HEK293 (cell line): ENCODE results near the gene SLC34A2.

Experiments used
- CTCF ChIA-PET: fragments of 350-600 bp; formaldehyde crosslinking; extraction: SDS; loops from one replicate; lab custom pipeline; 2021; ENCODE audit warnings: antibody characterized with exemption; lab: Yijun Ruan, JAX
- POLR2A ChIA-PET: fragments of 300-600 bp; formaldehyde crosslinking; extraction: SDS; loops from one replicate; lab custom pipeline; 2020; ENCODE audit warnings: antibody characterized with exemption, inconsistent platforms; lab: Yijun Ruan, JAX
- H3K27ac ChIP-seq: fragments of 200-500 bp; sonication (Bioruptor generic); 2 replicates; pipeline ENCODE4 v1.5.1; 2014; ENCODE audit warnings: low read depth, low read length, control low read depth, inconsistent platforms; ENCODE audit errors: extremely low read depth
- H3K36me3 ChIP-seq, 2 experiments: fragments of 200-500 bp in 1 of 2; sonication (Bioruptor generic) in 1 of 2; 1 replicate in 1 of 2; 2 replicates in 1 of 2; pipeline ENCODE4 v1.5.1; 2014 to 2017; ENCODE audit warnings: inconsistent platforms in 2 of 2, low read length in 2 of 2; ENCODE audit not compliant: control insufficient read depth in 2 of 2, insufficient read depth in 1 of 2
- H3K4me1 ChIP-seq: fragments of 200-500 bp; sonication (Bioruptor generic); 2 replicates; pipeline ENCODE4 v1.5.1; 2014; ENCODE audit warnings: mild to moderate bottlenecking, low read length, inconsistent platforms; ENCODE audit not compliant: control insufficient read depth, insufficient read depth
- H3K4me3 ChIP-seq: 2 replicates; pipeline ENCODE4 v1.5.1; 2011; ENCODE audit warnings: low read depth, mild to moderate bottlenecking, control low read depth, low read length, moderate library complexity
- H3K9me3 ChIP-seq: fragments of 200-500 bp; sonication (Bioruptor generic); 2 replicates; pipeline ENCODE4 v1.5.1; 2014; ENCODE audit warnings: low read depth, low read length, inconsistent platforms; ENCODE audit not compliant: control insufficient read depth, insufficient read depth
- GLIS1 ChIP-seq: fragments of 450-650 bp; formaldehyde crosslinking; IDR thresholded peaks from 2 replicates; pipeline ENCODE4 v1.5.1; 2016; ENCODE audit warnings: missing biosample characterization, missing genetic modification characterization
- PRDM10 ChIP-seq: fragments of 450-650 bp; formaldehyde crosslinking; IDR thresholded peaks from 2 replicates; pipeline ENCODE4 v1.5.1; 2016; ENCODE audit warnings: missing biosample characterization, missing genetic modification characterization
- SP3 ChIP-seq: fragments of 450-650 bp; formaldehyde crosslinking; IDR thresholded peaks from 2 replicates; pipeline ENCODE4 v1.5.1; 2016; ENCODE audit warnings: missing biosample characterization, missing genetic modification characterization
- TCF7L2 ChIP-seq: IDR thresholded peaks from 2 replicates; pipeline ENCODE4 v1.6.1; 2011; ENCODE audit warnings: low read depth, mild to moderate bottlenecking, inconsistent platforms, low read length, moderate library complexity, borderline replicate concordance
- TRIM28 ChIP-seq: IDR thresholded peaks from 2 replicates; pipeline ENCODE4 v1.6.1; 2011; ENCODE audit warnings: low read length, control low read depth, borderline replicate concordance
- YY1 ChIP-seq: fragments of 450-650 bp; formaldehyde crosslinking; IDR thresholded peaks from 2 replicates; pipeline ENCODE4 v1.5.1; 2018; ENCODE audit warnings: missing biosample characterization, missing genetic modification characterization
- ZBTB20 ChIP-seq: fragments of 450-650 bp; formaldehyde crosslinking; IDR thresholded peaks from 2 replicates; pipeline ENCODE4 v1.5.1; 2016; ENCODE audit warnings: missing biosample characterization, missing genetic modification characterization
- ZBTB44 ChIP-seq: fragments of 450-650 bp; IDR thresholded peaks from 2 replicates; pipeline ENCODE4 v1.5.1; 2018; ENCODE audit warnings: missing biosample characterization, mild to moderate bottlenecking, missing genetic modification characterization
- ZNF114 ChIP-seq: fragments of 450-650 bp; formaldehyde crosslinking; IDR thresholded peaks from 2 replicates; pipeline ENCODE4 v1.5.0; 2017; ENCODE audit warnings: missing biosample characterization, missing genetic modification characterization
- ZNF223 ChIP-seq: fragments of 450-650 bp; formaldehyde crosslinking; IDR thresholded peaks from 2 replicates; pipeline ENCODE4 v1.5.1; 2016; ENCODE audit warnings: missing biosample characterization, missing genetic modification characterization
- ZNF280D ChIP-seq: fragments of 450-650 bp; formaldehyde crosslinking; IDR thresholded peaks from 2 replicates; pipeline ENCODE4 v1.5.1; 2016; ENCODE audit warnings: missing biosample characterization, missing genetic modification characterization
- ZNF341 ChIP-seq: fragments of 450-650 bp; formaldehyde crosslinking; IDR thresholded peaks from 2 replicates; pipeline ENCODE4; 2016; ENCODE audit warnings: low read depth, missing biosample characterization, missing genetic modification characterization
- ZNF423 ChIP-seq: fragments of 450-650 bp; formaldehyde crosslinking; IDR thresholded peaks from 2 replicates; pipeline ENCODE4 v1.5.1; 2016; ENCODE audit warnings: missing biosample characterization, missing genetic modification characterization
- ZNF514 ChIP-seq: fragments of 450-650 bp; formaldehyde crosslinking; IDR thresholded peaks from 2 replicates; pipeline ENCODE4 v1.5.1; 2016; ENCODE audit warnings: missing biosample characterization, missing genetic modification characterization
- ZNF658 ChIP-seq: fragments of 450-650 bp; formaldehyde crosslinking; IDR thresholded peaks from 2 replicates; pipeline ENCODE4; 2016; ENCODE audit warnings: missing biosample characterization, missing genetic modification characterization
- ZNF776 ChIP-seq: fragments of 450-650 bp; formaldehyde crosslinking; IDR thresholded peaks from 2 replicates; pipeline ENCODE4 v1.5.0; 2017; ENCODE audit warnings: missing biosample characterization, missing genetic modification characterization, borderline replicate concordance
- ZSCAN23 ChIP-seq: fragments of 450-650 bp; formaldehyde crosslinking; IDR thresholded peaks from 2 replicates; pipeline ENCODE4 v1.5.1; 2016; ENCODE audit warnings: missing biosample characterization, missing genetic modification characterization
- TF ChIP-seq, protein P1 (sequence below): fragments of 450-650 bp; formaldehyde crosslinking; IDR thresholded peaks from 2 replicates; pipeline ENCODE4 v1.5.1; 2016; ENCODE audit warnings: missing biosample characterization, missing genetic modification characterization
- TF ChIP-seq, protein P2 (sequence below): fragments of 450-650 bp; formaldehyde crosslinking; conservative IDR thresholded peaks from 2 replicates; pipeline ENCODE4 v1.5.1; 2016; ENCODE audit warnings: low read depth, missing biosample characterization, missing genetic modification characterization

Gene SLC34A2

DNA sequence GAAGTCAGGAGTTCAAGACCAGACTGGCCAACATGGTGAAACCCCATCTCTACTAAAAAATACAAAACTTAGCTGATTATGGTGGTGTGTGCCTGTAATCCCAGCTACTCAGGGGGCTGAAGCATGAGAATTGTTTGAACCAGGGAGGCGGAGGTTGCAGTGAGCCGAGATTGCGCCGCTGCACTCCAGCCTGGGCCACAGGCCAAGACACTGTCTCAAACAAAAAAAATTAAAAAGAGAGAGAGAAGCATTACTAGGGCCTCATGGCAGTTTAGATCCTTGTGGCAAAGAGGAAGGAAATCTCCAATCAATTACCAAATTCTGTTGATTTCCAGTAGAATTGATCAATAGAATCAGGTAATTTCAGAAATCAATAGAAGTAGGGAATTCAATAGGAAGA lies 16.8 kb upstream of the SLC34A2 start:
- POLR2A ChIA-PET: no interaction called here
- no peak overlapping the region for H3K27ac ChIP-seq
- no peak for TF ChIP-seq ZNF280D (tag by site-specific recombination)
- no peak for TF ChIP-seq ZNF514 (tag by site-specific recombination)
- TF ChIP-seq TCF7L2: no peak
- TF ChIP-seq ZNF114 (tag by site-specific recombination): no peak
- TF ChIP-seq ZNF423 (tag by site-specific recombination): no peak
- TF ChIP-seq ZBTB44 (tag by site-specific recombination): no peak
- no peak for TF ChIP-seq ZNF658
- TF ChIP-seq, all 188 proteins: peak for 0
- Histone ChIP-seq H3K4me3 (no peak overlapping the region), H3K4me1 (no peaks in the 10 kb centered on the region), H3K9me3 (no peaks in the 10 kb centered on the region), H3K36me3 (no peaks in the 10 kb centered on the region)
- CTCF ChIA-PET: no interaction called here

DNA sequence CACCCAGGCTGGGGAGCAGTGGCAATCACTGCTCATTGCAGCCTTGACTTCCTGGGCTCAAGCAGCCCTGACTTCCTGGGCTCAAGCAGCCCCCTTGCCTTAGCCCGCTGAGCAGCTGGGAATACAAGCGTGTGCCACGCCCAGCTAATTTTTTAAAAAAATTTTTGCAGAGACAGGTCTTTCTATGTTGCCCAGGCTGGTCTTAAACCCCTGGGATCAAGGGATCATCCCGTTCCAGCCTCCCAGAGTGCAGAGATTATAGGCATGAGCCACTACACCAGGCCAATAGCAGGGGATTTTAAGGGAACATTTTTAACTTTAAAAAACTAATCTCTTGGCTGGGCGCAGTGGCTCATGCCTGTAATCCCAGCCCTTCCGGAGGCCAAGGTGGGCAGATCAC lies 5.3 kb upstream of the SLC34A2 start:
- no peak for TF ChIP-seq ZNF658
- no peak for TF ChIP-seq YY1 (tag by site-specific recombination)
- TF ChIP-seq, protein P1, sequence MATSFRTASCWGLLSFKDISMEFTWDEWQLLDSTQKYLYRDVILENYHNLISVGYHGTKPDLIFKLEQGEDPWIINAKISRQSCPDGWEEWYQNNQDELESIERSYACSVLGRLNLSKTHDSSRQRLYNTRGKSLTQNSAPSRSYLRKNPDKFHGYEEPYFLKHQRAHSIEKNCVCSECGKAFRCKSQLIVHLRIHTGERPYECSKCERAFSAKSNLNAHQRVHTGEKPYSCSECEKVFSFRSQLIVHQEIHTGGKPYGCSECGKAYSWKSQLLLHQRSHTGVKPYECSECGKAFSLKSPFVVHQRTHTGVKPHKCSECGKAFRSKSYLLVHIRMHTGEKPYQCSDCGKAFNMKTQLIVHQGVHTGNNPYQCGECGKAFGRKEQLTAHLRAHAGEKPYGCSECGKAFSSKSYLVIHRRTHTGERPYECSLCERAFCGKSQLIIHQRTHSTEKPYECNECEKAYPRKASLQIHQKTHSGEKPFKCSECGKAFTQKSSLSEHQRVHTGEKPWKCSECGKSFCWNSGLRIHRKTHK: no peak
- no peak for TF ChIP-seq ZNF514 (tag by site-specific recombination)
- no peak for TF ChIP-seq SP3
- TF ChIP-seq ZBTB20: no peak
- no peak for TF ChIP-seq ZSCAN23 (tag by site-specific recombination)
- TF ChIP-seq GLIS1 (tag by site-specific recombination): no peak
- TF ChIP-seq ZNF341 (tag by site-specific recombination): no peak
- TF ChIP-seq ZNF223: no peak
- no peak for TF ChIP-seq TRIM28
- no peak for TF ChIP-seq PRDM10 (tag by site-specific recombination)
- TF ChIP-seq ZNF776: no peak
- TF ChIP-seq, protein P2, sequence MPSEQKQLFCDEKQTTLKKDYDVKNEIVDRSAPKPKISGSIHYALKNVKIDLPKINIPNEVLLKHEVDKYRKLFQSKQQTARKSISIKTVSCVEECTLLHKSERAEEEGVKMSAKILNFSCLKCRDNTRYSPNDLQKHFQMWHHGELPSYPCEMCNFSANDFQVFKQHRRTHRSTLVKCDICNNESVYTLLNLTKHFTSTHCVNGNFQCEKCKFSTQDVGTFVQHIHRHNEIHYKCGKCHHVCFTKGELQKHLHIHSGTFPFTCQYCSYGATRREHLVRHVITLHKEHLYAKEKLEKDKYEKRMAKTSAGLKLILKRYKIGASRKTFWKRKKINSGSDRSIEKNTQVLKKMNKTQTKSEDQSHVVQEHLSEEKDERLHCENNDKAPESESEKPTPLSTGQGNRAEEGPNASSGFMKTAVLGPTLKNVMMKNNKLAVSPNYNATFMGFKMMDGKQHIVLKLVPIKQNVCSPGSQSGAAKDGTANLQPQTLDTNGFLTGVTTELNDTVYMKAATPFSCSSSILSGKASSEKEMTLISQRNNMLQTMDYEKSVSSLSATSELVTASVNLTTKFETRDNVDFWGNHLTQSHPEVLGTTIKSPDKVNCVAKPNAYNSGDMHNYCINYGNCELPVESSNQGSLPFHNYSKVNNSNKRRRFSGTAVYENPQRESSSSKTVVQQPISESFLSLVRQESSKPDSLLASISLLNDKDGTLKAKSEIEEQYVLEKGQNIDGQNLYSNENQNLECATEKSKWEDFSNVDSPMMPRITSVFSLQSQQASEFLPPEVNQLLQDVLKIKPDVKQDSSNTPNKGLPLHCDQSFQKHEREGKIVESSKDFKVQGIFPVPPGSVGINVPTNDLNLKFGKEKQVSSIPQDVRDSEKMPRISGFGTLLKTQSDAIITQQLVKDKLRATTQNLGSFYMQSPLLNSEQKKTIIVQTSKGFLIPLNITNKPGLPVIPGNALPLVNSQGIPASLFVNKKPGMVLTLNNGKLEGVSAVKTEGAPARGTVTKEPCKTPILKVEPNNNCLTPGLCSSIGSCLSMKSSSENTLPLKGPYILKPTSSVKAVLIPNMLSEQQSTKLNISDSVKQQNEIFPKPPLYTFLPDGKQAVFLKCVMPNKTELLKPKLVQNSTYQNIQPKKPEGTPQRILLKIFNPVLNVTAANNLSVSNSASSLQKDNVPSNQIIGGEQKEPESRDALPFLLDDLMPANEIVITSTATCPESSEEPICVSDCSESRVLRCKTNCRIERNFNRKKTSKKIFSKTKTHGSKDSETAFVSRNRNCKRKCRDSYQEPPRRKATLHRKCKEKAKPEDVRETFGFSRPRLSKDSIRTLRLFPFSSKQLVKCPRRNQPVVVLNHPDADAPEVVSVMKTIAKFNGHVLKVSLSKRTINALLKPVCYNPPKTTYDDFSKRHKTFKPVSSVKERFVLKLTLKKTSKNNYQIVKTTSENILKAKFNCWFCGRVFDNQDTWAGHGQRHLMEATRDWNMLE (tag by site-specific recombination): no peak
- POLR2A ChIA-PET: no interaction called here
- CTCF ChIA-PET: no interaction called here

More for the DNA sequence above, 5.3 kb upstream of the SLC34A2 start:
- Histone ChIP-seq H3K4me3 (no peak overlapping the region), H3K4me1 (no peaks in the 10 kb centered on the region), H3K36me3 (no peaks in the 10 kb centered on the region), H3K9me3 (no peaks in the 10 kb centered on the region), H3K27ac (no peak overlapping the region)
